ENCODE results near the gene NANS.
A peak's percentile ranks its signal among the peaks of the same experiment; 100 is the strongest.
"Not testable (repeated sequence)": the region's sequence is repeated elsewhere in the genome, so short reads cannot be mapped to it uniquely, and the experiment has no call there.

NANS gene, protein sequence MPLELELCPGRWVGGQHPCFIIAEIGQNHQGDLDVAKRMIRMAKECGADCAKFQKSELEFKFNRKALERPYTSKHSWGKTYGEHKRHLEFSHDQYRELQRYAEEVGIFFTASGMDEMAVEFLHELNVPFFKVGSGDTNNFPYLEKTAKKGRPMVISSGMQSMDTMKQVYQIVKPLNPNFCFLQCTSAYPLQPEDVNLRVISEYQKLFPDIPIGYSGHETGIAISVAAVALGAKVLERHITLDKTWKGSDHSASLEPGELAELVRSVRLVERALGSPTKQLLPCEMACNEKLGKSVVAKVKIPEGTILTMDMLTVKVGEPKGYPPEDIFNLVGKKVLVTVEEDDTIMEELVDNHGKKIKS

DNA sequence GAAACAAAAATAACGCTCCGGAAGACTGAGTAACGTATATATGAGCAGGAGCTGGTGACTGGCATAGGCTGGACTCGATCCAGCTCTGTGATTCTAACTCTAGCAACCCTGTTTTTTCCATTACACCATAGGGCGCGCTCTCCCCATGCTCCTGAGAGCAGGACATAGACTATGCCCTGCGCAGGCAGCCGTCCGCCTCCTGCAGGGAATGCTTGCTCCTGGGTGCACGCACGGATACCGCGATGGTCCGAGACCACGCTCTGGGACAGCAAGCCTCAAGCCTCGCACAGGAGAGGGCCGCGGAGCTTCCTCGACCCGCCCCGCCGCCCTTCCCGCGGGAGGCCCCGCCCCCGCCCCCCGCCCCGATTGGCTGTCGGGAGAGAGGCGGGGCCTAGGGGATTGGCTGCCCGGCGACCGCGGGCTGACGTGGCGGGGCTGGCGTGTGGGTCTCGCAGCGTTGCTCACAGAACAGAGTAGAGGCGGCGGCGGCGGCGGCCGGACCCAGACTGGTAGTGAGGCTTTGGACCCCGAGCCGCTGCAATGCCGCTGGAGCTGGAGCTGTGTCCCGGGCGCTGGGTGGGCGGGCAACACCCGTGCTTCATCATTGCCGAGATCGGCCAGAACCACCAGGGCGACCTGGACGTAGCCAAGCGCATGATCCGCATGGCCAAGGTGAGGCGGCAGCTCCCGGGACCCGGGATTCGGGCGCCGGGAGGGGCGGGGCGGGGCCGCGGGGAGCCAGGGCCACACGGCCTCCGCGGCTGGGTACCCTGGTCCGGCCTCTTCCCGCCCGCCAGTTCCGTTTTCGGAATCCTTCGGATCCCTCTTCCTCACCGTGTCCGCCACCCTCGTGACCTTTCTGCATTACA lies at the start of gene NANS:
NANS (plus strand) TSS at position 464 of the 869 bp plus-strand sequence; CDS start at position 541, 77 bp downstream.
- peak; percentile 88 for DNase-seq (ENCODE audit: low spot score)

DNA sequence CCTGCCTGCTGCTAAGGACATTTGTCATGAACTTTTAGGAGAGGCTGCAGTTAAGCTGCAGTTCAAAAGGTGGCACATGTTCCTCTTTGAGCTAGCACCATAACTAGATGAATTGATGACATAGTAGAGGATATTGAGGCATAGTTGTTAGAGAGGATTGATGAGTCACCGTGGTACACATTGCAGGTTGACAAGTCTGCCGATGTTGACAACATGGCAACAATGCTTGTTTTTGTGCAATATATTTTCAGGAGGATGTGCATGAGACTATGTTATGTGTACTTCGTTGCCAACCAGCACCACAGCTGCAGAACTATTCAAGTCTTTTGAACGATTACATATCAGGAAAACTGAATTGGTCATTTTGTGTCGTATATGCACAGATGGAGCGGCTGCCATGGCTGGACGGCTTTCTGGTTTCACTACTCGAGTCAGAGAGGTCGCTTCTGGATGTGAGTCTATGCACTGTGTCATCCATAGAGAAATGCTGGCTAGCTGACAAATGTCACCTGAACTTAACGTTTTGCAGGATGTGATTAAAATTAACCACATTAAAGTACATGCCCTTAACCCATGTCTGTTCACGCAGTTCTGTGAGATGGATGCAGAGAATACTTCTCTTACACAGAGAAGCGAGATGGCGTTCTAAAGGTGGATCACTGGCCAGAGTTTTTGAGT lies 49.1 kb upstream of the NANS start:
- DNase-seq (ENCODE audit: low spot score) = no peak

DNA sequence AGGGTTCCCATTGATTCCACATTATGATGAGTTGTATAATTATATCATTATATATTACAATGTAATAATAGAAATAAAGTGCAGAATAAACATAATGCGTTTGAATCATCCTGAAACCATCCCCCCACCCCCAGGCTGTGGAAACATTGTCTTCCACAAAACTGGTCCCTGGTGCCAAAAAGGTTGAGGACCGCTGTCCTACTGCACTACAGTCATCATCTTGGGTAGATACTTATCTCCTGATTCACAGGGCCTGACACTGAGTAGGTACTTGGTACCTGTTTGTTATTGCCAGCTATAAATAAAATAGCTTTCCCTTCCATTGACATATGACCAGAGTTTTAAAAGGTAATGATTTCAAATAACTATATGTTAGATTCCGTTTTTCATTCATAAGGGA lies 47.8 kb upstream of the NANS start:
- no peak for DNase-seq (ENCODE audit: low spot score)

DNA sequence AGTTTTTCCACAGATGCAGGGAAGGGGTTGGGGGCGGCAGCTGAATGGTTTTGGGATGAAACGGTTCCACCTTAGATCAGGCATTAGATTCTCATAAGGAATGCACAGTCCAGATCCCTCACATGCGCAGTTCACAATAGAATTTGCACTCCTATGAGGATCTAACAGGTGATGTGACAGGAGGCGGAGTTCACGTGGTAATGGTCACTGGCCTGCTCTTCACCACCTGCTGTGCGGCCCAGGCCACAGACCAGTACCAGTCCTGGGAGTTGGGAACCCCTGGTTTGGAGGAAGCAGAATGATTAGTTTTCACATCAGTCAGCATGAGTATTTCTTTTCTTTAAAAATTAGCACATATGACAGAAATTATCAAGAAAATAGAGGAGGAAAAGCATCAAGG lies 47.1 kb upstream of the NANS start:
- no peak for DNase-seq (ENCODE audit: low spot score)

DNA sequence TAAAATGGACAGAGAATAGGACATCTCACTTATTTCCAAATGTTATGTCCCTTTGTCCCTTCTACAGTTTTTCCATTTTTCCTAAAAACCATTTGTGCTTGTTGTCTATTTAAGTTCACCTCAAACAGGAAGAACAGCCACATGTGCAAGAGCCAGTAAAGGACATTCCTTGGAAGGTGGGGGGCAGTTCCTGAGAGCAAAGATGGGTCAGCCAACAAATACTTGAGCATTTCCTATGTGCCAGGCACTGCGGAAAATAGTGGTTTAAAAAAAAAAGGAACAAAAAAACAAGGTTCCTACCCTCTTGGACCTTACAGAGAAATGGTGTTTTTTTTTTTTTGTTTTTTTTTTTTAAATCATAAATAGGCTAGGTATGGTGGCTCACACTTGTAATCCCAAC lies 46.6 kb upstream of the NANS start:
- DNase-seq (ENCODE audit: low spot score) = no peak

DNA sequence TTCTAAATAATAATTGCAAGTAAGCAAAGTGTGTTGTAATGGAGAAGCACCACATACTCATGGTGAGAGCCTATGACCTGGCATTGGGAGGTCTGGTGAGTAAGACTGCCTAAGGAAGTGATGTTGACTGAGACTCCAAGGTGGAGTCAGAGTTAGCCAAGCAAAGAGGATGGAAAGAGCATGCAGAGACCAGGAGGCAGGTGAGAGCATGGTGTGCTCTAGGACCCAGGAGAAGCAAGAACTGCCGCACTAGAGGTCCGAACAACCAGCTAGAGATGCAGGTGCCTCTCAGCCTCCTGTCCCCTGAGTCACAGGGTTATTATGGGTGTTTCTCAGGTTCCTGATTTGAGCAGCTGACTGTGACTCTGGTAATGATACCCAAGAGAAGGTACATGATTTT lies 46.1 kb upstream of the NANS start:
- DNase-seq (ENCODE audit: low spot score) = no peak

DNA sequence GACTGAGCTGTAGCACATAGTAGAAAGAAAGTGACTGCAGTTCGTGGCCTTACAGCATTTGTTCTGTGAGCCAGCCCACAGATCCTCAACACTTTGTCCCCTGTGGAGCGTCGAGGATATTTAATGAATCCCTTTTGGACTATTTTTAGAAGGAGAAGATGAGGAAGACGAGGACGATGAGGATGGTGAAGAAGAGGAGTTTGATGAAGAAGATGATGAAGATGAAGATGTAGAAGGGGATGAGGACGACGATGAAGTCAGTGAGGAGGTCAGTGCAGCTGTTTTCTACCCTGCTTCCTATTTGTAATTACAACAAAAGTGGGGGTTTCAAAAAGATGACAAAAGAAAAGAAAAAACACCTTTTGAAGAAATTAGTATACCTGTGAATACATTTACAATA lies 45.4 kb upstream of the NANS start:
- DNase-seq (ENCODE audit: low spot score) = no peak

DNA sequence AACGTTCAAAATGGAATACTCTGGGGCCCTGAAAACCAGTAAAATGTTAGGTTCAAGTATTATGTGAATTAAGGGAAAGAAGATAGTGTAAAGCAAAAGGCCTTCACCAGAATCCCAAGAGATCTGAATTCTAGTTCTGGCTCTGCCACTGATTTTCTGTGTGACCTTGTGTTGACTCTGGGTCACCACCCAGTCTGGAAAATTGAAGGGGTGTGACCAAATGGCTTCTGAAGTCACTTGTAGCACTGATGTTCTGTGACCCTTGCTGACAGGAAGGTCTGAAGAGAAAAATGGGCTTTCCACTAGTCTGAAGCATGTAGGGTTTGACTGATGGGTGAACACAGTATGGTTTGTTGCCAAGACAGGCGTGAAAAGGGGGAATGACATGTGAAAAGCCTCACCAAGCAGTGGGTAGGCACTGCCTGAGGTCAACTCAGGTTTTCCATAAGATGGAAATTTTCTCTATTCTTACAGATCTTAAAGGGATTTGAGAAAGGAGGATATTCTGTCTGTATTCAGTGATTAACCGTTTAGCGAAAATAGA lies 40.3 kb upstream of the NANS start:
- DNase-seq (ENCODE audit: low spot score) = no peak

DNA sequence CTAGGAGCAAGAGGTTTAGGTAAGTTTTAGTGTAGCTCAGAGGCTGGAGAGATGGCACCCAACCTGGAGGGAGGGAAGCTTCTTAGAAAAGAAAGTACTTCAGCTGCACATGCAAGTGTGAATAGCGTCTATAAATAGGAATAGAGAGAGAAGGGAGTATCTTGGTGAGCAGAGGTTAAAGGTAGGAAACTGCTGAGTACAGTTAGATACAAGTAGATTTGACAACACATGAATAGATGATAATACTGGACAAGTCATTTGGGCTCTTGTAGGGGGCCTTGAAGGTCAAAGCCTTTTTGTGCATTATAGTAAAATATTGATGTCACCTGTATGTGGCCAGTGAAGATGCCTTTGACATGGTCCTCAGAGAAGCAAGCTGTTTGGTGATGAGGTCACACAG lies 39.2 kb upstream of the NANS start:
- DNase-seq (ENCODE audit: low spot score) = no peak

DNA sequence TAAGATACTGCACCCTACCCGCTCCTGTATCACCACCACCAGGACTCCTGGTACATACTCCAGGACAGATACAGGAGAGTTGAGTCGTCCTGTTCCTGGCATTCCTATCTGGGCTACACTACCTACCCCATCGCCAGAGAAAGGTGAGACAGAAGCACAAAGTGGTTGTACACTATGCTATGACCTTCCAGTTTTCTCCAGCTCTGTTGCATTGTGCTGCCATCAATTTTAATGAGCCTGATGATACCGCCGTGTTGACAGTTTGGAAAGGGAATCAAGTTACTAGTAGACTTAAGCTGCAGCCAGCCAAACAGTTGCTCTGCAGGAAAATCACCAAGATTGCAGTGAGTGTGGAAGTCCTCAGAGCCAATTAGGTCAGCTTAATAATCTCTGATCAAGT lies 38.2 kb upstream of the NANS start:
- DNase-seq (ENCODE audit: low spot score) = no peak

DNA sequence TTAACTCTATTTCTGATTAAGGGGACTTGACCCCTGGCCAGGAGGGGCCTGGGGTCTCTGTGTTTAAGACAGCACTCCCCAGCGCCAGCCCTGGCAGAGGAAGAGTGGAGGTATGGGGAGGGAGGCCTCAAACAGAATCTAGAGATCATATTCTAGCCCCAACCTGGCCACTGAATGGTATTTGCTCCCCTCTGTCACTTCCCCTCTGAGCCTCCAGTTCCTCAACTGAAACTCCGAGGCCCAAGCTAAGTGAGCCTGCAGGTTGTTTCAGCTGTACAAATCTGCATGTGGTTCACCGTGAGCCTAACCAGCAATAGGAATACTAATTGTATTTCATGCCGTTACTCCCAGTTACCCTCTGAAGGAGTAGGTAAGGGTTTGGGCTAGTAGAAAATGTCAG lies 37.4 kb upstream of the NANS start:
- no peak for DNase-seq (ENCODE audit: low spot score)

DNA sequence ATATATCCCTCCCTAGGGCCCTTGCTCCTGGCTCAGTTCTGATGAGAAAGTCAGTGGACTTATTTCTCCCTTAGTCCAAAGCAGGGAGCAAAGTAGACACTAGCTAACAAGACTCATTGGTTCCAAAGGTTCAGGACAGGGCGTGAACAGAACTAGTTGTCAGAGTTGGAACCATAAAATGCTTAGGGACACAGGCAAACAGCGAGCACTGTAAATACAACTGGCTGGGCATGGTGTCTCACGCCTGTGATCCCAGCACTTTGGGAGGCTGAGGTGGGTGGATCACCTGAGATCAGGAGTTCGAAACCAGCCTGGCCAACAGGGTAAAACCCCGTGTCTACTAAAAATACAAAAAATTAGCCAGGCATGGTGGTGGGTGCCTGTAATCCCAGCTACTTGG lies 36.7 kb upstream of the NANS start:
- DNase-seq (ENCODE audit: low spot score) = not testable (repeated sequence)

DNA sequence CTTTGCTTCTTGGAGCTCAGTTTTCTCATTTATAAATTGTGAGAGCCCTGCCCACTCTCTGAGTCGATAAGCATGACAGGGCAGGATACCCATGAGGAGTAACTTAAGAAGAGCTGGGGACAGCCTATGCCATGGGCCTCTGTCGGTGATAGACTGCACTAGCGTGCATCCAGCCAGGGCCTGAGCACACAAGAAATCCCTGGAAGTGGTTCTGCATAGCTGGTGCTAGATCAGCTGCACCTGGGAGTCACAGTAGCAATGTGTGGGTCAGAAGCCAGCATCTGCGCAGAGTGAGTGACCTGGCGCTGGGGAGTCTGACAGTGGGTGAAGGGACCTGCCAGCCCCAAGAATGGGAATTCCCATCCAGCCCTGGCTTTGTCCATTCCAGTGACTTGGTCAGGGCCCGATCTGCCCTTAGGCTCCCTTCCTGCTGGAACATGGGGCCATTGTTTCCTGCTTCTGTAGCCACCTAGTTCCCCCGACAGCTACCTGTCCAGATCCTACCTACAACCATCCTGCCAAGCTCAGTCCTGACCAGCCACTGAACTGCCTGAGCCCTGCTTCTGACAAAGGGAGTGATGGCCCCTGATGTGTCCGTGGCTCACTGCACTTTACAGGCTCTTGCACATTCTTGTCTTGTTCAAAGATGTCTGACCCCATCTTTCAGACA lies 35.9 kb upstream of the NANS start:
- DNase-seq (ENCODE audit: low spot score) = no peak

DNA sequence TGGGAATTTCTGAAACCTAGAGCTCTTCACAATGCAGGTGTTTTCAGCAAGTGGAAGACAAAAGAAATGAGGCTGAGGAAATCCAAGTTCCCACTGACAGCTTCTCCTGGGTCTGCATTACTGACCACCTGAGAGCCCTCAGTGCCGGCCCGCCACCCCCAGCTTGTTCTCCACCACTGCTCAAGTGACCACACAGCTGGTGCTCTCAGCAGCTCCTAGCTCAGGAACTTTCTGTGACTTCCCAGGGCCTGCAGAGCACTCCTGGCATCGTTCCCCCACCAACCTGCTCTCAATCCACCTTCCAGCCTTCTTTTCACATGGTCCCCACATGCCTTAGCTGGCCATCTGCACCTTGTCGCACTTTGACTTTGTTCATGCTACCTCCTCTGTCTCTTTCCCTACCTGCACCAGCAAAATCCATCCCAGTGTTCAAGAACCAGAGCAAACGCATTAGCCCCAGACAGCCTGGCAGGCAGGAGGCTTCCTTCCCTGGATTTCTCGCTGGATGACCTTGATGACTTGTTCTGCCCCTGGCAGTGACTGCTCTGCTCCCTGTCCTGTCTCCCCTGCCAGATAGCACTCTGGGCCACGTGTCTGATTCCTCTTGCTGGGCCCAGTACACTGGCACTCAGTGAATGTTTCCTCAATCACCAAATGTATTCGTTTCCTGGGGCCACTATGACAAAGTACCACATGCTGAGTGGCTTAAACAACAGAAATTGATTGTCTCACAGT lies 35.1 kb upstream of the NANS start:
- no peak for DNase-seq (ENCODE audit: low spot score)

DNA sequence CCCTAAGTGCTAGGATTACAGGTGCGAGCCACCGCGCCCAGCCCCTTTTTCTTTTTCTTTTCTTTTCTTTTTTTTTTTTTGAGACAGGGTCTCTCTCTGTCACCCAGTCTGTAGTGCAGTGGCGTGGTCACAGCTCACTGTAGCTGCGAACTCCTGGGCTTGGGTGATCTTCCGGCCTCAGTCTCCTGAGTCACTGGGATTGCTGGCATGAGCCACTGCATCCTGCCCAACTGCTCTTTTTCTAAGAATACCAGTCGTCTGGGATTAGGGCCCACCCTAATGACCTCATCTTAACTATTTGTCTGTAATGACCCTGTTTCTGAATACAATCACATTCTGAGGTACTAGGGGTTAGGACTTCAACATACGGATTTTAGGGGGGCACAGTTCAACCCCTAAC lies 34.1 kb upstream of the NANS start:
- no peak for DNase-seq (ENCODE audit: low spot score)

DNA sequence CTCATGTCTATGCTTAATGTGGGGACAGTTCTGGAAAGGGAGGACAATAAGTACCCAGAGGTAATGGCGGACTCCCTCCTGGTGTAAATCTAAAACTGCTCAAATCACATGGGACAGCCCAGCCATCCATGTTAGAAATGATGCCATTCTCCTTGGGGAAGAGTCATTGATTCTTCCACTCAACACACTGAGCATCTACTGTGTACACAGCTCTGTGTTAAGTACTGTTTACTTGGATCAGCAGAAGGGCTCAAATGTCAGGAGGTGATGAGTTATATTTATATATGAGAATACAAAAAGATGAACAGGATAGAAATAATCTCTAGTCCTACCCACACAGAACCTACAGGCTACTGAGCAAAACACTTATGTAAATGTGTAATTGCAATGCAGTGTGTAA lies 31.8 kb upstream of the NANS start:
- no peak for DNase-seq (ENCODE audit: low spot score)

DNA sequence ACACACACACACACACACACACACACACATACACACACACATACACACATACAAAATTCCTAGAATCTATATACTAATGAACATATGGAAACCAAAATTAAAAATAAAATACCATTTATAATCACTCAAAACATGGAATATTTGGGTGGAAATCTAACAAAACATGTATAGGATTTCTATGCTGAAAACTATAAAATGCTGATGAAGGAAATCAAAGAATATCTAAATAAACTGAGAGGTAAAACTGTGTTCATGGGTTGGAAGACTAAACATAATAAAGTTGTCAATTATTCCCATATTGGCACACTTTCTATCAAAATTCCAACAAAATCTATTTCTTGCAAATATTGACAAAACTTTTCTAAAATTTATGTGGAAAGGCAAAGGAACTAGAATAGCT lies 25.4 kb upstream of the NANS start:
- DNase-seq (ENCODE audit: low spot score) = no peak

DNA sequence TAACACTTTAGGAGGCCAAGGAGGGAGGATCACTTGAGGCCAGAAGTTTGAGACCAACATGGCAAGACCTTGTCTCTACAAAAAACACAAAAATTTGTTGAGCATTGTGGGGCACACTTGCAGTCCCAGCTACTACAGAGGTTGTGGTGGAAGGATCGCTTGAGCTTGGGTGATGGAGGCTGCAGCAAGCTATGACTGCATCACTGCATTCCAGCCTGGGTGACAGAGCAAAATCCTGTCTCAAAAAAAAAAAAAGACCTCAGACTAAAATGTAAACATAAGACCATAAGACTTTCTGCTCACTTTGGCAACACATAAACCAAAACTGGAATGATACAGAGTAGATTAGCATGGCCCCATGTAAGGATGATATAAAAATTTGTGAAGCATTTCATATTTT lies 24.6 kb upstream of the NANS start:
- DNase-seq (ENCODE audit: low spot score) = no peak

DNA sequence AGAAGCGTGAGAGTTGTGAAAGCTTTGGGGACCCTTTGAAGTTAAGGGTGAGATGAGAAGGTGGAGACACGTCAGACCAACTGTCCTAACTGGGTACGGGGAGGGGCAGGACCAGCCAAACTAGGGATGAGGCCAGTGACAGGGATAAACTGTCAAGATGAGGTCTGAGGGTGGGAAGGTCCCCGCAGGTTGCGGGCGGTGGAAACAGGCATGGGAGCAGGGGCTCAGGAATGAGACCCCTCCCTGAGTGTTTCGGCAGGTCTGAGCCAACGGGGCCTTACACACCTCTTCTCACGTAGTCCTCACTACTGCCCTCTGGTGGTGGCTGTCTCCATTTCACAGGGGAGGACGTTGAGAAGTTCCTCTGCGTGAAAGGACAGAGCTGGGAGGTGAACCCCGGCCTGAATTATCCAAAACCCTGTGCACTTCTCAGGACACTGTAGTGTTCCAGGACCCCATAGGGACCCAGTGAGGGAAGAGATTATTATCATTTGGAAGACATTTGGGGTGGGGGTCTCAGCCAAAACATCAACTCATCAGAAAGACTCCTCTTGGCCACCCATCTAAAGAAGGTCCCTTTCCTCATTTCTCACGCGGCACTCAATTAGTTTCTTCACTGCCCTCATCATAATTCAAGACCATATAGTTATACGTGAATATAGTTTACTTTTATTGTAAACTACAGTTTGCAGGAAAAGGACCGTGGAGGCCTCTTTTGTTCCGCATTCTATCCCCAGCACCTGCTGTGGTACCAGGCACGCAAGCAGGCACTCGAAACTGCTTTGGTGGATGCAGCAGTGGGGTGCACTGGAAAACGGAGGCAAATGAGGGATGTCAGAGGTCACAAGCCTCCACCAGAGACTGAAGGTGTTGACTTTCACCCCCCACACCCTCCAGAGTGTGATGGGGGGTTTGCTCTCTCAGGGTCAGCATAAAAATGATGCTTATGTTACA lies 21.7 kb upstream of the NANS start:
- peak; percentile 66 for DNase-seq (ENCODE audit: low spot score)

DNA sequence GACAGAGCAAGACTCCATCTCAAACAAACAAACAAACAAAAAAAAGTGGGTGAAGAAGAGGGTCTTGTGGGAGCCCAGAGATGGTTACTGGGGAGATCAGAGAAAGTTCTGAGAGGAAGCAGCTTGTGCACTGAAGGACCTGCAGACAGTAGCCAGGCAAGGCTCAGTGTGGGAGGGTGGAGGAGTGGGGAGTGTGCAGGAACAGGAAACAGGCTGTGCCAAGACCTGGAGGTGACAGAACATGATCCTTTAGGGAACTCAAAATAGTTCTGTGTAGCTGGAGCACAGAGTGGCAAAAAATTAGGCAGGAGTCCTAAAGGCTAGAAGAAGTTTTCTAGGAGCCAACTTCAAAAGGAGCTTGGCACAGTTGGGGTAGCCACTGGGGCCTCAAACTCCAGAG lies 19.2 kb upstream of the NANS start:
- no peak for DNase-seq (ENCODE audit: low spot score)

Measured in globus pallidus (tissue), 1 donor.